SU-DHL-6 (cell line): ENCODE data around the gene SNHG17.
"Not testable (repeated sequence)": the region's sequence is repeated elsewhere in the genome, so short reads cannot be mapped to it uniquely, and the experiment has no call there.

Source experiments
- H2AFZ ChIP-seq: fragments of 200-600 bp; sonication (generic); 2 replicates; pipeline ENCODE4 v1.6.1; 2014; ENCODE audit warnings: low read depth, mild to moderate bottlenecking, moderate library complexity, mixed read lengths, antibody characterized with exemption, low read length; ENCODE audit not compliant: severe bottlenecking
- H3F3A ChIP-seq: fragments of 200-600 bp; shearing (Covaris generic); 2 replicates; pipeline ENCODE4 v1.6.0; 2016; ENCODE audit warnings: antibody characterized with exemption, mild to moderate bottlenecking; ENCODE audit not compliant: insufficient read depth
- H3K27ac ChIP-seq: fragments of 200-600 bp; sonication (generic); 2 replicates; pipeline ENCODE4 v1.5.1; 2016; ENCODE audit warnings: low read depth, mild to moderate bottlenecking, low read length, moderate library complexity, mixed read lengths
- H3K27me3 ChIP-seq: fragments of 200-600 bp; sonication (generic), shearing (Covaris generic); 2 replicates; pipeline ENCODE4 v1.6.0; 2014; ENCODE audit warnings: mild to moderate bottlenecking, low read length
- H3K36me3 ChIP-seq: fragments of 200-600 bp; sonication (generic); 2 replicates; pipeline ENCODE4 v1.6.1; 2014; ENCODE audit warnings: mild to moderate bottlenecking, low read length, mixed read lengths
- H3K4me2 ChIP-seq: fragments of 300-600, 200-600 bp; shearing (Covaris generic), sonication (generic); 2 replicates; pipeline ENCODE4 v1.6.0; 2014; ENCODE audit warnings: low read length, low read depth, mild to moderate bottlenecking; ENCODE audit not compliant: poor library complexity, severe bottlenecking
- H3K4me3 ChIP-seq: fragments of 200-600 bp; sonication (generic); 2 replicates; pipeline ENCODE4 v1.5.1; 2014; ENCODE audit warnings: antibody characterized with exemption, low read length, mild to moderate bottlenecking, mixed read lengths; ENCODE audit not compliant: insufficient read depth, poor library complexity, severe bottlenecking
- H3K79me2 ChIP-seq: fragments of 200-600 bp; sonication (generic); 2 replicates; pipeline ENCODE4 v1.6.1; 2014; ENCODE audit warnings: mild to moderate bottlenecking, low read length, moderate library complexity; ENCODE audit not compliant: insufficient read depth
- H3K9ac ChIP-seq: fragments of 200-600 bp; sonication (generic); 2 replicates; pipeline ENCODE4 v1.7.0; 2014; ENCODE audit warnings: mild to moderate bottlenecking, low read length
- H3K9me2 ChIP-seq: fragments of 200-600 bp; sonication (generic); replicated peaks from 2 replicates; pipeline ENCODE4 v1.6.1; 2014; ENCODE audit warnings: low read length; ENCODE audit not compliant: insufficient read depth
- H3K9me3 ChIP-seq: fragments of 200-600 bp; sonication (generic); 2 replicates; pipeline ENCODE4 v1.6.1; 2014; ENCODE audit warnings: low read length, mixed read lengths; ENCODE audit not compliant: insufficient read depth
- H4K20me1 ChIP-seq: fragments of 200-600 bp; sonication (generic); 2 replicates; pipeline ENCODE4 v1.6.1; 2014; ENCODE audit warnings: low read depth, mild to moderate bottlenecking, antibody characterized with exemption, low read length, moderate library complexity, mixed read lengths
- EZH2phosphoT487 ChIP-seq: fragments of 200-600 bp; sonication (generic), shearing (Covaris generic); conservative IDR thresholded peaks from 2 replicates; pipeline ENCODE4 v1.6.1; 2018; ENCODE audit warnings: mild to moderate bottlenecking, antibody characterized with exemption, low read length, moderate library complexity, mixed read lengths
- TF ChIP-seq, protein P1 (sequence below): fragments of 200-600 bp; sonication (generic); IDR thresholded peaks from one replicate; pipeline ENCODE4 v1.5.1; 2017; ENCODE audit warnings: antibody characterized with exemption, mild to moderate bottlenecking, low read length, moderate library complexity; ENCODE audit not compliant: insufficient read depth, poor library complexity, severe bottlenecking

The SNHG17 gene

DNA sequence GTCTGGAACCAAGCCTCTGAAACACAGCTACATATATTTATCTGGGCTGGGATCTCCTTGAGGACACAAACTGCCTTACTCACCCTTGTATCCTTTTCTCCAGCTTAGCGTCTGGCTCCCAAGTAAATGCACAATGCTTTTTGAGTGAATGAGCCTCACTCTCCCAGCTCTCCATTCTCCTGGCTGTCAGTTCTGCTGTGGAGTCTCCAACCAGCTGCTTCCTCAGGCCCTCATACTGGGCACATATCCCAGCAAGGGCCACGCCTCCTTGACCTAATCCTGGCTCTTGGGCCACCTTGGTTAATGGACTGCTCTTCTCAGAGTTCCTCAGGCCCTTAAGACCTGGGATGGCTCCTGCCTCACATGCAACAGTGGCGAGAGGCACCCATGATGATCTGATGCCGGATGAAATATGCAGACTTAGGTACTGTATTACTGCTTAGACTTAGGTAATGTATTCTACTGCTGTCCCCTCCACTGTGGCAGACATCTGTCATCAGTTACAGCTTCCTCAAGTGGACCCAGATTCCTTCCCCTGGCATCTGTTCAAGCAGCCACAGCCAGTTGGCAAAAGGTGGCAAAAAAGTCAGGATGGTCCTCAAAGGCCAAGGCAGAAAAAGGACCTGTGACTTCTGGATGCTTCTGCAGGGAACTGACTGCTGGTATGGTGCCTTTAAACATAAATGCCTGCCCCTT lies 16.5 kb downstream of the SNHG17 start:
- no peak overlapping the region for H2AFZ ChIP-seq
- 0 out of 2 replicates have a peak, but pooled peaks cover 5% of the 10 kb centered on the region for H3K79me2 ChIP-seq
- H3K4me2 ChIP-seq, result no peak overlapping the region
- H3K9ac ChIP-seq, result no peak overlapping the region
- peaks cover 25% of the 10 kb centered on the region for H3F3A ChIP-seq
- TF ChIP-seq, protein P1, sequence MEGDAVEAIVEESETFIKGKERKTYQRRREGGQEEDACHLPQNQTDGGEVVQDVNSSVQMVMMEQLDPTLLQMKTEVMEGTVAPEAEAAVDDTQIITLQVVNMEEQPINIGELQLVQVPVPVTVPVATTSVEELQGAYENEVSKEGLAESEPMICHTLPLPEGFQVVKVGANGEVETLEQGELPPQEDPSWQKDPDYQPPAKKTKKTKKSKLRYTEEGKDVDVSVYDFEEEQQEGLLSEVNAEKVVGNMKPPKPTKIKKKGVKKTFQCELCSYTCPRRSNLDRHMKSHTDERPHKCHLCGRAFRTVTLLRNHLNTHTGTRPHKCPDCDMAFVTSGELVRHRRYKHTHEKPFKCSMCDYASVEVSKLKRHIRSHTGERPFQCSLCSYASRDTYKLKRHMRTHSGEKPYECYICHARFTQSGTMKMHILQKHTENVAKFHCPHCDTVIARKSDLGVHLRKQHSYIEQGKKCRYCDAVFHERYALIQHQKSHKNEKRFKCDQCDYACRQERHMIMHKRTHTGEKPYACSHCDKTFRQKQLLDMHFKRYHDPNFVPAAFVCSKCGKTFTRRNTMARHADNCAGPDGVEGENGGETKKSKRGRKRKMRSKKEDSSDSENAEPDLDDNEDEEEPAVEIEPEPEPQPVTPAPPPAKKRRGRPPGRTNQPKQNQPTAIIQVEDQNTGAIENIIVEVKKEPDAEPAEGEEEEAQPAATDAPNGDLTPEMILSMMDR, result no peak
- TF ChIP-seq EZH2phosphoT487, result no peak
- H4K20me1 ChIP-seq, result peaks cover 25% of the 10 kb centered on the region; the same call in 1 of the 2 replicates
- H3K27me3 ChIP-seq, result no peaks in the 10 kb centered on the region
- no peaks in the 10 kb centered on the region for H3K9me3 ChIP-seq
- no peaks in the 10 kb centered on the region for H3K9me2 ChIP-seq
- no peak overlapping the region for H3K27ac ChIP-seq
- H3K4me3 ChIP-seq, result no peak overlapping the region
- peaks cover 36% of the 10 kb centered on the region for H3K36me3 ChIP-seq

DNA sequence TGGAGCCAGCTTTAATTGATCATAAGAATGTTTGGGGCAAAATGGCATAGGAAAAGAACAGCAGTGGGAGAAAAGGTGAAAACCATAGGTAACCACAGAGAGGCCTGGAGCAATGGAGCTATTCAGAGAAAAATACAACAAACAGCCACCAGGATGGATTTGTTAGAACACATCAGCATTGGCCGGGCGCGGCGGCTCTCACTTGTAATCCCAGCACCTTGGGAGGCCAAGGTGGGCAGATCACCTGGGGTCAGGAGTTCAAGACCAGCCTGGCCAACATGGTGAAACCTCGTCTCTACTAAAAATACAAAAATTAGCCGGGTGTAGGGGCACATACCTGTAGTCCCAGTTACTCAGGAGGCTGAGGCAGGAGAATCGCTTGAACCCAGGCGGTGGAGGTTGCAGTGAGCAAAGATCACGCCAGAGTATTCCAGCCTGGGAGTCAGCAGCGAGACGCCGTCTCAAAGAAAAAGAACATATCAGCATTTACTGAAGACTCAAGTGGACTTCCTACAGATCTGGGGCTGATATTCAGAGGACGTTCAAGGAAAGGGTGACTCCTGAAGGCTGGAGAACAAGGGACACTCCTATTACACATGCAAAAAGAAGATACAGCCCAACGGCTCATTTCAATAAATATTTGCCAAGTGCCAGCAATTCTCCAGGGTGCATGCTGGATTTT lies 20.2 kb downstream of the SNHG17 start:
- Histone ChIP-seq H2AFZ (no peak overlapping the region), H4K20me1 (no peaks in the 10 kb centered on the region), H3K9me3 (no peaks in the 10 kb centered on the region), H3K27ac (no peak overlapping the region), H3K36me3 (peaks cover 18% of the 10 kb centered on the region; the same call in 1 of the 2 replicates), H3K4me2 (no peak overlapping the region), H3K79me2 (no peaks in the 10 kb centered on the region), H3K9ac (no peak overlapping the region), H3K27me3 (no peaks in the 10 kb centered on the region), H3K4me3 (no peak overlapping the region), H3K9me2 (no peaks in the 10 kb centered on the region), H3F3A (peaks cover 16% of the 10 kb centered on the region; the same call in 1 of the 2 replicates)
- TF ChIP-seq, protein P1, result no peak
- no peak for TF ChIP-seq EZH2phosphoT487

GRCh38 chr20:38412877-38413577 lies 22.1 kb downstream of the SNHG17 start:
- peaks cover 14% of the 10 kb centered on the region; the same call in 1 of the 2 replicates for H3K36me3 ChIP-seq

DNA sequence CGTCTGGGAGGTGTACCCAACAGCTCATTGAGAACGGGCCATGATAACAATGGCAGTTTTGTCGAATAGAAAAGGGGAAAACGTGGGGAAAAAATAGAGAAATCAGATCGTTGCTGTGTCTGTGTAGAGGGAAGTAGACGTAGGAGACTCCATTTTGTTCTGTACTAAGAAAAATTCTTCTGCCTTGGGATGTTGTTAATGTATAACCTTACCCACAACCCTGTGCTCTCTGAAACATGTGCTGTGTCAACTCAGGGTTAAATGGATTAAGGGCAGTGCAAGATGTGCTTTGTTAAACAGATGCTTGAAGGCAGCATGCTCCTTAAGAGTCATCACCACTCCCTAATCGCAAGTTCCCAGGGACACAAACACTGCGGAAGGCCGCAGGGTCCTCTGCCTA lies 27.3 kb downstream of the SNHG17 start:
- not testable (repeated sequence) for H3K79me2 ChIP-seq, H3F3A ChIP-seq, H2AFZ ChIP-seq, H3K4me2 ChIP-seq, H3K36me3 ChIP-seq, H4K20me1 ChIP-seq, H3K9me3 ChIP-seq, H3K27ac ChIP-seq, H3K9me2 ChIP-seq, H3K9ac ChIP-seq, H3K27me3 ChIP-seq, H3K4me3 ChIP-seq

More at GRCh38 chr20:38412877-38413577, 22.1 kb downstream of the SNHG17 start:
- Histone ChIP-seq H3K9me2 (no peaks in the 10 kb centered on the region), H3F3A (peaks cover 5% of the 10 kb centered on the region; the same call in 1 of the 2 replicates), H3K9me3 (no peaks in the 10 kb centered on the region), H3K27me3 (no peaks in the 10 kb centered on the region), H3K79me2 (no peaks in the 10 kb centered on the region), H3K4me2 (no peak overlapping the region), H3K27ac (no peak overlapping the region), H4K20me1 (no peaks in the 10 kb centered on the region), H2AFZ (no peak overlapping the region), H3K9ac (no peak overlapping the region), H3K4me3 (no peak overlapping the region)
- TF ChIP-seq EZH2phosphoT487, result no peak
- TF ChIP-seq, protein P1, result no peak
